RPMI7951 (cell line): ENCODE measurements around the gene ZBTB2. TPM values are rescaled to one million over a fixed set of nuclear protein-coding genes. Genes with fewer than 3 reads are reported as not detected.
A peak's percentile ranks its signal among the peaks of the same experiment; 100 is the strongest.
"Not testable (repeated sequence)": the region's sequence is repeated elsewhere in the genome, so short reads cannot be mapped to it uniquely, and the experiment has no call there.

Experiments used
- DNase-seq: peaks from one replicate; pipeline ENCODE4 v3.0.0-alpha.2; 2012; ENCODE audit warnings: low read depth
- total RNA-seq: library from RNA; depleted of rRNA; stranded (reverse); fragments of >200 nt; shearing (Covaris generic); gene quantifications from 2 replicates; pipeline ENCODE4 v1.2.3, GENCODE V29; 2014

The ZBTB2 gene
- total RNA-seq, 1 experiment from 2014 or later, result 20.7 TPM

DNA sequence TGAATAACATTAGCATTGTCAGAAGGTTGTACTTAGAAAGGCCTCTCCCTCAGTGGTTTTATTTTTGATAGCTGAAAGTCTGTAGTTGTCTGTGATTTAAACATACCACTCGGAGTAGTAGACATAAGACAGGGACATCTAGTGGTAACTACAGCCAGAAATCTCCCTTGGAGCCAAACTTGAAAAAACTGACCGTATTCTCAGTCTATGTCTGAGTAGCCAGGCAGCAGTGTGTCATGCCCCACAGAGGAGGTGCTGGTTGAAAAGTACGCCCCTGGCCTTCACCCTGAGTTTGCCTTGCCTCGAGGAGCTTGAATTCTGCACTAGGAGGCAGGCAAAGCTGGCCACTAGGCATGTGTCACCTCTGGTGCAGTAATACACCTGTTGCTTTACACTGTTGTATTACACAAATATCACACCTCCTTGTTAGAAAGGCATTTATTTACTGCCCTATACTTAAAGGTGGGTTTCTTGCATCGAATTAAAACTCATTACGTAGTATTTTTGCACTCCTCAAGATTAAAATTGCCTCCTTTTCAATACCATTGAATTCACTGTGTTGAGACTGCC, 20.8 kb downstream of the ZBTB2 start:
- DNase-seq, result no peak

DNA sequence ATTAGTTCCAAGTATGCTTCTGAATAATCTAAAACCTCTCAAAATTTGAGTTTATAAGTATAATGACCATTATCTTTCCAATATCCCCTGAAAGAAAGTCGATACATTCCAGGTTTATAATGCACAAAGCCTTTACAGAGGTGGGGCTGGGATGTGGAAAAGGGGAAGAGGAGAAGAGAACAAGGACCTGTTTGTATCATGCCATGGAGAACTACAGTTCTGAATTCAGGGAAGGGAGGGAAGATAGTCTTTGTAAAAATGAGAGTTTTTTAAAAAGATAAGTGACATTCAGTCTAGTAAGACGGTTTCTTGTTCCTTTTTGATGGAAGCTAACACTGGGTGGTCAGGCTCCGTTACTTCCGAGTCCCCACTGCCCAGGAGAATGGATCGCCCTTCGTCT, 26.1 kb downstream of the ZBTB2 start:
- no peak for DNase-seq

DNA sequence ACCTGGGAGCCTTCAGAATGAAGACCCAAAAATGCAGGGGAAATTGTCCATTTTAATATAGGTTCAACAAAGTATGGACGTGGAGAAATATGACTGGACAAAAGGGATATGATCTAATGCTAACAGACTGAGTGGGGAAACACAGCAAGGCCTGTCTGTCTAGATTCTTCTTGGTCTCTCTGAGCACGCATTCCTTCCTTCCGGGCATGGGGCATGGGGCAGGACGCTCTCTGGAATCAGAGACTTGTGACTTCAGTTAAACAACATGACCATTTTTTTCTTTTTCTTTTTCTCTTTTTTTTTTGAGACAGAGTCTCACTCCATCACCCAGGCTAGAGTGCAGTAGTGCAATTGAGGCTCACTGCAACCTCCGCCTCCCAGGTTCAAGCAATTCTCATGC, 31.9 kb downstream of the ZBTB2 start:
- no peak for DNase-seq

DNA sequence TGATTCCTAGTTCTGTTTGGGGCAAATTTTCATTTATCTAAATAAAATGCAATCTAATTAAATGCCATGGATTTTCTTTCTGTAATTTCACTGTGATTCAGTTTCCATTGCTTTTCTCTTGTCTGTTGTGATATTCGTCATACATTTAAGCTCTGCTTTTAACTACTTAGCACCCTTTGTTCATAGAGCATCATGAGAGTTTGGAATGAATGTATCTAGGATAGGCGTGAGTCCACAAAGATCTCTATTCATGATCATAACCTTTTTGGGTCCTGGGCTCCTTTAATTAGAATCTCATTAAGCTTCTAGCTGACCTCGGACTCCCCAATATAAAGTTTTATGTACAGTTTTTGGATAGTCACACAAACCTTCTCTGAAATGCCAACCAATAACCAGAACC, 32.9 kb downstream of the ZBTB2 start:
- DNase-seq, result no peak

DNA sequence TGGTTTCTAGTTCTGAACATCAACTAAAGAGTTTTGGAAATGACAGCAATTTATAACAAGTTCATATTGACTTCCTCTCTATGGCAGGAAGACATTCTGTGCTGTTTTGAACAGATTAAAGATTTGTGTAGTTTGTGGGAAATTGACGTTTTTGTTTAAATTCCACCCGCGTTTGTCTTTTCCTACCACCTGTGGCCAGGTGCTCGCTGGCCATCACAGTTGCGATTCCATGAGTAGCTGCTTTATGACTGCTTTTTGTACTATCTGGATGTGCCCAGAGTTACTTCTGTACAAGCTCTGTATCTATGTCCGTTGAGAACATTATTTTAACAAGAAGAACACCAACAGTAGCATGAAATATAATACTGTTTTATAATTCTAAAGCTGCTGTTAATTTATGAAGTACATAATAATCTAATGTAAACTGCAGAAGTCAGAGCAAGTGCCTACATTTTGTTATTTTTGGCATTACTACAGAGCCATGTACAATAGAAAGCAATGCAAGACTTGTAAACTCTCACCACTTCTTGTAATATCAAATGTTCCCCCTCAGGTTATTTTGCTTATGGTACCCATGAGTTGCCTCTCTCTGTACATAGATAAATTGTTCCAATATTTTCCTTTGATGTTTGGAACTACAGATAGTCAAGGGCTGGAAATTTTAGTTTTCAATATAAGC, 33.5 kb downstream of the ZBTB2 start:
- peak; percentile 17 for DNase-seq

DNA sequence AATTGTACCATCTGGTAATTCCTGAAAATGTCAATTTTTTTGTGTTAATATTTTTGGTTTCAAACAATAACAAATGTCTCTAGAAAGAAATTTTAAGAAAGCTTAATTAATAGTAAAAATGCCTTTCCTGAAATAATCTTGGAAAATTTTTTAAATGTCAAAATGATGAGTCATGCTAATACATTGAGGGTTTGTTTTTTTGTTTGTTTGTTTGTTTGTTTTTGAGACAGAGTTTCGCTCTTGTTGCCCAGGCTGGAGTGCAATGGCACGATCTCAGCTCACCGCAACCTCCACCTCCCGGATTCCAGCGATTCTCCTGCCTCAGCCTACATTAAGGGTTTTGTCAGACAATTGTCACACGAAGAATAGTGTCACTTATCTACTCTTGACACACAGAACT, 34.4 kb downstream of the ZBTB2 start:
- not testable (repeated sequence) for DNase-seq

DNA sequence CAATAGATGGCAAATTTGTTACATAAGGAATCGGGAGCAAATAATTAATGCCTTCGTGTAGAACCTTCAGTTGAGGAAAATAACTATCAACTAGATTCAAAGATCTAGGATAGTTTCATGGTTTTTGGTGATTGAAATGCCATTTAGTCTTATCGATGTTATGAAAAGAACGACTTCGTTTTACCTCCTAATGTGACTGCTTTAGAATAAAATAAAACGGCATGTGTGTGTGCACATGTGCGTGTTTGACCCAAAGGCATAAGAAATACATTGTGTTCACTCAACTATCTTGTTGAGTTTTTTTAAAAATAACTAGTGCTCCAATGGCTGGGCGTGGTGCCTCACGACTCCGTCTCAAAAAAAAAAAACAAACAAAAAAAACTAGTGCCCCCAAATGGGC, 37.6 kb downstream of the ZBTB2 start:
- no peak for DNase-seq

DNA sequence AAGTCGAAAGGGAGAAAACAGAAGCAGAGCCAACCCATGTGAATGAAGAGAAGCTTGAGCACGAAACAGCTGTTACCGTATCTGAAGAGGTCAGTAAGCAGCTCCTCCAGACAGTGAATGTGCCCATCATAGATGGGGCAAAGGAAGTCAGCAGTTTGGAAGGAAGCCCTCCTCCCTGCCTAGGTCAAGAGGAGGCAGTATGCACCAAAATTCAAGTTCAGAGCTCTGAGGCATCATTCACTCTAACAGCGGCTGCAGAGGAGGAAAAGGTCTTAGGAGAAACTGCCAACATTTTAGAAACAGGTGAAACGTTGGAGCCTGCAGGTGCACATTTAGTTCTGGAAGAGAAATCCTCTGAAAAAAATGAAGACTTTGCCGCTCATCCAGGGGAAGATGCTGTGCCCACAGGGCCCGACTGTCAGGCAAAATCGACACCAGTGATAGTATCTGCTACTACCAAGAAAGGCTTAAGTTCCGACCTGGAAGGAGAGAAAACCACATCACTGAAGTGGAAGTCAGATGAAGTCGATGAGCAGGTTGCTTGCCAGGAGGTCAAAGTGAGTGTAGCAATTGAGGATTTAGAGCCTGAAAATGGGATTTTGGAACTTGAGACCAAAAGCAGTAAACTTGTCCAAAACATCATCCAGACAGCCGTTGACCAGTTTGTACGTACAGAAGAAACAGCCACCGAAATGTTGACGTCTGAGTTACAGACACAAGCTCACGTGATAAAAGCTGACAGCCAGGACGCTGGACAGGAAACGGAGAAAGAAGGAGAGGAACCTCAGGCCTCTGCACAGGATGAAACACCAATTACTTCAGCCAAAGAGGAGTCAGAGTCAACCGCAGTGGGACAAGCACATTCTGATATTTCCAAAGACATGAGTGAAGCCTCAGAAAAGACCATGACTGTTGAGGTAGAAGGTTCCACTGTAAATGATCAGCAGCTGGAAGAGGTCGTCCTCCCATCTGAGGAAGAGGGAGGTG, 38.7 kb downstream of the ZBTB2 start:
- no peak for DNase-seq

DNA sequence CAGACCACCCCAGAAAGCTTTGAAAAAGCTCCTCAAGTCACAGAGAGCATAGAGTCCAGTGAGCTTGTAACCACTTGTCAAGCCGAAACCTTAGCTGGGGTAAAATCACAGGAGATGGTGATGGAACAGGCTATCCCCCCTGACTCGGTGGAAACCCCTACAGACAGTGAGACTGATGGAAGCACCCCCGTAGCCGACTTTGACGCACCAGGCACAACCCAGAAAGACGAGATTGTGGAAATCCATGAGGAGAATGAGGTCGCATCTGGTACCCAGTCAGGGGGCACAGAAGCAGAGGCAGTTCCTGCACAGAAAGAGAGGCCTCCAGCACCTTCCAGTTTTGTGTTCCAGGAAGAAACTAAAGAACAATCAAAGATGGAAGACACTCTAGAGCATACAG, 39.6 kb downstream of the ZBTB2 start:
- no peak for DNase-seq

DNA sequence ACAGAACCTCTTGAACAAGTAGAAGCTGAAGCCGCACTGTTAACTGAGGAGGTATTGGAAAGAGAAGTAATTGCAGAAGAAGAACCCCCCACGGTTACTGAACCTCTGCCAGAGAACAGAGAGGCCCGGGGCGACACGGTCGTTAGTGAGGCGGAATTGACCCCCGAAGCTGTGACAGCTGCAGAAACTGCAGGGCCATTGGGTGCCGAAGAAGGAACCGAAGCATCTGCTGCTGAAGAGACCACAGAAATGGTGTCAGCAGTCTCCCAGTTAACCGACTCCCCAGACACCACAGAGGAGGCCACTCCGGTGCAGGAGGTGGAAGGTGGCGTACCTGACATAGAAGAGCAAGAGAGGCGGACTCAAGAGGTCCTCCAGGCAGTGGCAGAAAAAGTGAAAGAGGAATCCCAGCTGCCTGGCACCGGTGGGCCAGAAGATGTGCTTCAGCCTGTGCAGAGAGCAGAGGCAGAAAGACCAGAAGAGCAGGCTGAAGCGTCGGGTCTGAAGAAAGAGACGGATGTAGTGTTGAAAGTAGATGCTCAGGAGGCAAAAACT, 40.1 kb downstream of the ZBTB2 start:
- DNase-seq, result no peak

DNA sequence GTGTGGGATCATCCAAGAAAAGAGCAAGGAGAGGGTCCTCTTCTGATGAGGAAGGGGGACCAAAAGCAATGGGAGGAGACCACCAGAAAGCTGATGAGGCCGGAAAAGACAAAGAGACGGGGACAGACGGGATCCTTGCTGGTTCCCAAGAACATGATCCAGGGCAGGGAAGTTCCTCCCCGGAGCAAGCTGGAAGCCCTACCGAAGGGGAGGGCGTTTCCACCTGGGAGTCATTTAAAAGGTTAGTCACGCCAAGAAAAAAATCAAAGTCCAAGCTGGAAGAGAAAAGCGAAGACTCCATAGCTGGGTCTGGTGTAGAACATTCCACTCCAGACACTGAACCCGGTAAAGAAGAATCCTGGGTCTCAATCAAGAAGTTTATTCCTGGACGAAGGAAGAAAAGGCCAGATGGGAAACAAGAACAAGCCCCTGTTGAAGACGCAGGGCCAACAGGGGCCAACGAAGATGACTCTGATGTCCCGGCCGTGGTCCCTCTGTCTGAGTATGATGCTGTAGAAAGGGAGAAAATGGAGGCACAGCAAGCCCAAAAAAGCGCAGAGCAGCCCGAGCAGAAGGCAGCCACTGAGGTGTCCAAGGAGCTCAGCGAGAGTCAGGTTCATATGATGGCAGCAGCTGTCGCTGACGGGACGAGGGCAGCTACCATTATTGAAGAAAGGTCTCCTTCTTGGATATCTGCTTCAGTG, 40.8 kb downstream of the ZBTB2 start:
- DNase-seq, result no peak

DNA sequence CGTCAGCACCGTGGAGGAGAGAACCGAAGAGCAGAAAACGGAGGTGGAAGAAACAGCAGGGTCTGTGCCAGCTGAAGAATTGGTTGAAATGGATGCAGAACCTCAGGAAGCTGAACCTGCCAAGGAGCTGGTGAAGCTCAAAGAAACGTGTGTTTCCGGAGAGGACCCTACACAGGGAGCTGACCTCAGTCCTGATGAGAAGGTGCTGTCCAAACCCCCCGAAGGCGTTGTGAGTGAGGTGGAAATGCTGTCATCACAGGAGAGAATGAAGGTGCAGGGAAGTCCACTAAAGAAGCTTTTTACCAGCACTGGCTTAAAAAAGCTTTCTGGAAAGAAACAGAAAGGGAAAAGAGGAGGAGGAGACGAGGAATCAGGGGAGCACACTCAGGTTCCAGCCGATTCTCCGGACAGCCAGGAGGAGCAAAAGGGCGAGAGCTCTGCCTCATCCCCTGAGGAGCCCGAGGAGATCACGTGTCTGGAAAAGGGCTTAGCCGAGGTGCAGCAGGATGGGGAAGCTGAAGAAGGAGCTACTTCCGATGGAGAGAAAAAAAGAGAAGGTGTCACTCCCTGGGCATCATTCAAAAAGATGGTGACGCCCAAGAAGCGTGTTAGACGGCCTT, 41.6 kb downstream of the ZBTB2 start:
- no peak for DNase-seq

DNA sequence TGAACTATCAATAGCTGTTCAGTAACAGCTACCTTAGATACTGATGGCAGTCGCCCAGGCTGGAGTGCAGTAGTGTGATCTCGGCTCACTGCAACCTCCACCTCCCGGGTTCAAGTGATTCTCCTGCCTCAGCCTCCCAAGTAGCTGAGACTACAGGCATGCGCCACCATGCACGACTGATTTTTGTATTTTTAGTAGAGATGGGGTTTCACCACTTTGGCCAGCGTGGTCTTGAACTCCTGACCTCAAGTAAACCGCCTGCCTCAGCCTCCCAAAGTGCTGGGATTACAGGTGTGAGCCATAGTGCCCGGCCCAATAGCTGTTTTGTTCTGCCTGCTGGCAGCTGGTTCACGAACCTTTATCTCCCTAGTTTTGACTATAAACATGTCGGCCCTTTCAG, 48.6 kb downstream of the ZBTB2 start:
- DNase-seq, result not testable (repeated sequence)

DNA sequence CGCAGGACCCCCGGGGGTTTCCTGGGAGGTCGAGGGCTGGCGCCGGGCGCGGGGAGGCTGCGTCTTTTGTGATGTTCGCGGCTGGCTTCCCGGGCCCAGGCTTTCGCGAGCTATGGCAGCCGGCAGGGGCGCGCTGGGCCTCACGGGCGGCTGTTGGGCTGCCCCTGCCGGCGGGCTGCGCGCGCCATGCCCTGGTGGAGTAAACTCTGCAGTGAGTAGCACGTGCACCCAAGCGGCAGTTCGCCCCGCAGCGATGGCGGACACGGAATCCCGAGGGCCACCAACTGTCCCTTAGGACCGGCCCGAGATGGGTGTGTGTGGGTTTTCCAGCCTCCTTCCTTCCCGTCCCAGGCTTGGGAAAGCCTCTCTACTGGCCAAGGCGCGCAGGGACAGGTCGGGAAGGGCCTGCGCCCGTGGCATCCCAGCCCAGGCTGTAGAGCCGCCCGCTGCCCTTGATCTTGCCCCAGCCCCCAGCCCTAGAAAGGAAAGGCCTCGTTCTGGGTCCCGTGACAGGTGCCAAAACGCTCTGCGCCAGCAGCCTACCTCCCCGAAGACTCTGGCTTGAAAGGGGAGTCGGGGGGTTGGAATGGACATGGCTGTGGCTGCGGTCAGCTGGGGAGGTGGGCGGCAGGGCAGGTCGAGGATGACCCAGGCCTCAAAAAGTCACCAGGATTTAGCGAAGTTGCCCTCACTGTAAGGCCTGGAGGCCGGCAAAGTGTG, 49.7 kb downstream of the ZBTB2 start:
- DNase-seq, result no peak

DNA sequence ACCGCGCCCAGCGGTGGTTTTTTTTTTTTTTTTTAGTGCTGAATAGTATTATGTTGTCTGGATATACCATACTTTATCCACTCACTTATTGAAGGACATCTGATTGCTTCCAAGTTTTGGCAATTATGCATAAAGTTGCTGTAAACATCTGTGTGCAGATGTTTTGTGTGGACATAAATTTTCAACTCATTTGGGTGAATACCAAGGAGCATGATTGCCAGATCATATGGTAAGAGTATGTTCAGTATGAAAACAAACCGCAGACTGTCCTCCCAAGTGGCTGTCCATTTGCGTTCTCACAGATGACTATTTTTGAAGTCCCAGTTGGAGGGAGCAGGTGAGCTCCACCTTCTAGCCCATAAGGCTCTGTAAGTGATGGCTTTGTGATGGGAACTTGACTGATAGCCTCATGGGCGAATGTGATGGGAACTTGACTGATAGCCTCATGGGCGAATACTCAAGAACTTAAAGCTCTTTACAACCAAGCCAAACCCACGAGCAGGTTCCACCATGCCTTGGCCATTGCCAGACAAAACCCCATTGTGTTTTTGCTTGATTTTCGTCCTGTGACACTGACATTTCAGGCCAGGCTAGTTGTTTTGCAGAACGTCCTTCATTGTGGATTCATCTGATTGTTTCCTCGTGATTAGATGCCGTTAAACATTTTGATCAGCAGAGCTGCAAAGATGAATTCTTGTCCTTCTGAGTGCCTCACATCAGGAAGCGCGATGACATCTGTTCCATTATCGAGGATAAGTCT, 51.0 kb downstream of the ZBTB2 start:
- DNase-seq, result no peak

DNA sequence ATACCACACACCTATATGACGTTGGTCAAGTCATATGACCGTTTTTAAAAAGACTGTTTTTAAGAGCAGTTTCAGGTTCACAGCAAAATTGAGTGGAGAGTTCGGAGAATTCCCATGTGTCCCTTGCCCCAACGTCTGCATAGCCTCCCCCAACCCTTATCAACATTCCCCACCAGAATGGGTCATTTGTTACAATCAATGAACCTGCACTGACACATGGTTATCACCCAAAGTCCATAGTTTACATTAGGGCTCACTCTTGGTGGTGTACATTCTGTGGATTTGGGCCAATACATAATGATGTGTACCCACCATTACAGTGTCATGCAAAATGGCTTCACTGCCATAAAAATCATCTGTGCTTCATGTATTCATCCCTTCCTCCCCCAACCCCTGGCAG, 52.0 kb downstream of the ZBTB2 start:
- DNase-seq, result no peak

DNA sequence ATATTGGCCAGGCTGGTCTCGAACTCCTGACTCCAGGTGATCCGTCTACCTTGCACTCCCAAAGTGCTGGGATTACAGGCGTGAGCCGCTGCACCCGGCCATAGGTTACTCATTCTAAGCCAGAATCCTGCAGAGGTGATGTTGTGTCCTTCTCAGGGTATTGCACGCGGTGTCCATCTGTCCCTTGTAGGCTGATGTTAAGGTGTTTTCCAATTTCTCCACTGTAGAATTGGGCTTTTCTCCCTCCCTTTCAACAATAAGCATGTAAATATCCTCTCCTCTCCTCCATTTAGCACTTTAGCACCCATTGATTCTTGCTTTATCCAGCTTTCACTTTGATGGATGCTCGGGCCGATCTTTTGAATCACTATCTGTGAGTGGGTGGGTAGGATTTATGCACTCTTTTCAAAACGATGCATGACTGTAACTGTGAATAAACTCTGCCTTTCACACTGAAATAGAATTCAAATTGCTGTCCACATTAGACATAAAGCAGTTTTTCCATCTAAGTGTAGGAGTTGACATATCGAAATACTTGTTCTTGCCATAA, 52.6 kb downstream of the ZBTB2 start:
- no peak for DNase-seq

DNA sequence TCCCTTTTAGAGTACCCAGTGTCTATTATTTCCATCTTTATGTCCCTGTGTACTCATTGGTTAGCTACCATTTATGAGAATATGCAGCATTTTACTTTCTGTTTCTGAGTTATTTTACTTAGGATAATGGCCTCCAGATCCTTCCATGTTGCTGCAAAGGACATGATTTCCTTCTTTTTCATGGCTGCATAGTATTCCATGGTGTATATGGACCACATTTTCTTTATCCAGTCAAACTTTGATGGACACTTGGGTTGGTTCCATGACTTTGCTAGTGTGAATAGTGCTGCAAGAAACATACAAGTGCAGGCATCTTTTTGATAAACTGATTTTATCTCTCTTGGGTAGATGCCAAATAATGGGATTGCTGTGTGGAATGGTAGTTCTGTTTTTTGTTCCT, 55.4 kb downstream of the ZBTB2 start:
- DNase-seq, result no peak

DNA sequence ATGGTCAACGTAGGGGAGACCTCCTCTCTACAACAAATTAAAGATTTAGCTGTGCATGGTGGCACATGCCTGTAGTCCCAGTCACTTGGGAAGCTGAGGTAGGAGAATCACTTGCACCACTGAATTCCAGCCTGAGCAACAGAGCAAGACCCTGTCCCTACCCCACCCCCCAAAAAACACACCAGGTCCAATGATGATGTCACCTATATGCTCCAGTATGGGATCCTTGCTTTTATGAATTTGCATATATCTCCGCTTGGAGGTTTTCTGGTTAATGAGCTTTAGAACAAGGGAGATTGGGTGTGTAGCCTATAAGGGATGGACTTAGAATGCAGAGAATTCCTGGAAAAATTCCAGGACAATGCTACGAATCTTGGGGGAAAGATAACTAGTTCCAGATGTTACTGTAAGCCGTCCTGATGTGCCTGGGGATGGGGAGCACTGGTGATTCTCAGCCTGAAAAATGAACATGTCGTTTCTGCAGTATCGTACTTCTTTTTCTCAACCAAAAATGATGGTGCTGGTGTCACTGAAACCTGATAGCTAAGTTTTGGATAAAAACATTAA, 61.1 kb downstream of the ZBTB2 start:
- DNase-seq, result peak; percentile 92
